ENCODE data around the gene RBM11.
"Not testable (repeated sequence)": the region's sequence is repeated elsewhere in the genome, so short reads cannot be mapped to it uniquely, and the experiment has no call there.

Gene RBM11, protein sequence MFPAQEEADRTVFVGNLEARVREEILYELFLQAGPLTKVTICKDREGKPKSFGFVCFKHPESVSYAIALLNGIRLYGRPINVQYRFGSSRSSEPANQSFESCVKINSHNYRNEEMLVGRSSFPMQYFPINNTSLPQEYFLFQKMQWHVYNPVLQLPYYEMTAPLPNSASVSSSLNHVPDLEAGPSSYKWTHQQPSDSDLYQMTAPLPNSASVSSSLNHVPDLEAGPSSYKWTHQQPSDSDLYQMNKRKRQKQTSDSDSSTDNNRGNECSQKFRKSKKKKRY

DNA sequence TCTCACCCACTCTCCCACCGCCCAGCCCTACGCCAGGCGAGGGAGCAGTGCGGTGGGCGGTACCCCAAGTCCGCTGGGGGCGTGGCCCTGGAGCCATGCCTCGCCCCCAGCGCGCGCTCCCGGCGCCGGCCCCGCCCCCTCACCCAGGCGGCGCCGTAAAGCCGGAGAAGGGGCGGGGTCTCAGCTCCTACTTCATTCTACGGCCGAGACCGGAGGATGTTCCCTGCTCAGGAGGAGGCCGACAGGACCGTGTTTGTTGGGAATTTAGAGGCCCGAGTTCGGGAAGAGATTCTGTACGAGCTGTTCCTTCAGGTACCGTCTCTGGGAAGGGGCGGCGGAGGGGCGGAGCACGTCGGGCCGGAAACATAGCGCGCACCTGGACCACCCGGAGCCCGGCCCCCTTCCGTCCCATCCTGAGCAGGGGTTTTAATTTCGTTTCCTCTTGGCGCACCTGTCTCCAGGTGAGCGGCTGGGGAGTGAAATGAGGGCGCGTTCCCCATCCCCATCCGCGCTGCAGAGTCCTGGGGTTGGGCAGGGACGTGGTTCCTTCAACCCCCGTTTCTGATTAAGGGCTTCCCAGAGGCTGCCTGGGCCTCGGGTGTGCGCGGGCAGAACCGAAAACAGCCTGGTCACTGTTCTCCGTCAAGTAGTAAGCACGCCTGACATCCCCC lies at the start of gene RBM11:
RBM11 (plus strand) TSS at position 187 of the 671 bp plus-strand sequence; CDS start at position 217, 30 bp downstream.
- Histone ChIP-seq H3K36me3 (no peaks in the 10 kb centered on the region), H3K9me3 (no peaks in the 10 kb centered on the region), H3K27me3 (peaks cover 54% of the 10 kb centered on the region), H3K27ac (no peak within 1 kb of the TSS), H3K4me3 (ENCODE audit: low read depth in 1 of 2, low read length in 1 of 2) (peak within 1 kb of the TSS; percentile 66 to 71), H3K4me1 (ENCODE audit: control insufficient read depth in 1 of 2, insufficient read depth in 1 of 2, low read depth in 1 of 2, low read length in 1 of 2) (peaks cover 16 to 27% of the 10 kb centered on the region in 2 experiments)
- TF ChIP-seq, protein P1, sequence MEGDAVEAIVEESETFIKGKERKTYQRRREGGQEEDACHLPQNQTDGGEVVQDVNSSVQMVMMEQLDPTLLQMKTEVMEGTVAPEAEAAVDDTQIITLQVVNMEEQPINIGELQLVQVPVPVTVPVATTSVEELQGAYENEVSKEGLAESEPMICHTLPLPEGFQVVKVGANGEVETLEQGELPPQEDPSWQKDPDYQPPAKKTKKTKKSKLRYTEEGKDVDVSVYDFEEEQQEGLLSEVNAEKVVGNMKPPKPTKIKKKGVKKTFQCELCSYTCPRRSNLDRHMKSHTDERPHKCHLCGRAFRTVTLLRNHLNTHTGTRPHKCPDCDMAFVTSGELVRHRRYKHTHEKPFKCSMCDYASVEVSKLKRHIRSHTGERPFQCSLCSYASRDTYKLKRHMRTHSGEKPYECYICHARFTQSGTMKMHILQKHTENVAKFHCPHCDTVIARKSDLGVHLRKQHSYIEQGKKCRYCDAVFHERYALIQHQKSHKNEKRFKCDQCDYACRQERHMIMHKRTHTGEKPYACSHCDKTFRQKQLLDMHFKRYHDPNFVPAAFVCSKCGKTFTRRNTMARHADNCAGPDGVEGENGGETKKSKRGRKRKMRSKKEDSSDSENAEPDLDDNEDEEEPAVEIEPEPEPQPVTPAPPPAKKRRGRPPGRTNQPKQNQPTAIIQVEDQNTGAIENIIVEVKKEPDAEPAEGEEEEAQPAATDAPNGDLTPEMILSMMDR (IDR thresholded peaks at IDR 0.05) = no peak

DNA sequence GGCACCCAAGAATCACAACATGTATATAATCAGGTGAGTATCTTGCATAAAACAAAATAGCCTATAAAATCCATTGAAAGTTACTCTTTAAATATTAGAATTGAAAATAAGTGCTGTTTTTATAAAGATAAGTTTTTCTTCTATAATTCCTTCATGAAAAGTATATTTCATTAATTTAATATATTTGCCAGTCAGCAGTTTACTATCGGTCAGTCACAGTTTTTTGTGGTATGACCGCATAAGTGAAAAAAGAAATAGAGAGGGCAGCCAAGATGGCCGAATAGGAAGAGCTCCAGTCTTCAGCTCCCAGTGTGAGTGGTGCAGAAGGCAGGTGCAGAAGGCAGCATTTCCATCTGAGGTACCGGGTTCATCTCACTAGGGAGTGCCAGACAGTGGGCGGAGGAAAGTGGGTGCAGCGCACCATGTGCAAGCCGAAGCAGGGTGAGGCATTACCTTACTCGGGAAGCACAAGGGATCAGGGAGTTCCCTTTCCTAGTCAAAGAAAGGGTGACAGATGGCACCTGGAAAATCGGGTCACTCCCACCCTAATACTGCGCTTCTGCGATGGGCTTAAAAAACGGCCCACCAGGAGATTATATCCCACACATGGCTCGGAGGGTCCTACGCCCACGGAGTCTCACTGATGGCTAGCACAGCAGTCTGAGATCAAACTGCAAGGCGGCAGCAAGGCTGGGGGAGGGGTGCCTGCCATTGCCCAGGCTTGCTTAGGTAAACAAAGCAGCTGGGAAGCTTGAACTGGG lies 49.3 kb upstream of the RBM11 start:
- not testable (repeated sequence) for H3K36me3 ChIP-seq; H3K4me1 ChIP-seq (ENCODE audit: control insufficient read depth in 1 of 2, insufficient read depth in 1 of 2, low read depth in 1 of 2, low read length in 1 of 2); H3K4me3 ChIP-seq (ENCODE audit: low read depth in 1 of 2, low read length in 1 of 2); H3K27me3 ChIP-seq; H3K9me3 ChIP-seq; H3K27ac ChIP-seq

DNA sequence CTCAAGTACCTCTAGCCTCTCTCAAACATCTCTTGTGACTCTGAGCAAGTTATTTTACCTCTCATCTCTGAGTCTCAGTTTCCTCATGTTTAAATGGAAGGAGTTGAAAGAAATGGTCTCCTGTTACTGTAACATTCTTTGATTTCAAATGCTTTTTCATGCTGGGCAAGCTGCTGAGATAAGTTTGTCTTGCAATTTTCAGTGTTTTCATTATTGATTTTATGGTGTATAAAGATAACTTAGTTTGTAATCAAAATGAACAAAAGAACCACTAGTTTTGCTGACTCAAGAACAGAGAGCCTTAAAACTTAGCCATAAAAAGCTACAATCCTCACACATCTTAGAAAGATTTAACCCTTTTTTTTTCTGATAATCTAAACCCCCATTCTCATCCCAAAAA lies 9.7 kb upstream of the RBM11 start:
- Histone ChIP-seq H3K27ac (no peak overlapping the region), H3K9me3 (no peaks in the 10 kb centered on the region), H3K36me3 (no peaks in the 10 kb centered on the region), H3K27me3 (peaks cover 43% of the 10 kb centered on the region), H3K4me1 (ENCODE audit: control insufficient read depth in 1 of 2, insufficient read depth in 1 of 2, low read depth in 1 of 2, low read length in 1 of 2) (no peaks in the 10 kb centered on the region), H3K4me3 (ENCODE audit: low read depth in 1 of 2, low read length in 1 of 2) (no peak overlapping the region)
- TF ChIP-seq, protein P1 (IDR thresholded peaks at IDR 0.05) = no peak

DNA sequence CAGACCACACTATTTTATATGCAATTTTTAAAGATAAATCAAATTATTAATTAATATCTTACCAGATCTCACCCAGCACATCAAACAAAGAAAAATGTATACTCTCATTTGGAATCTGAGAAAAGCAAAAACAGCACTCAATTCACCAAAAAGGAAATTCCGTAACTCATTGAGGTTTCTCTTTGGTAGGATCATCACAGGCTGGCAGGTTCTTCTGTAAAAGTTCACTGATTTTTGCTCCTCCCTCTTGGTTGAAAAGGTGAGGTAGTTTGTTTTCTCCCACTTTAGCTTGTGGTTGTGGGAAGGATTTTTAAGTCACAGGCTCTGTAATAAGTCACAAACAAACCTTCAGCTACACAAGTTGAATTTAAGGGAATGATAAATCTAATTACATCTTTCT lies 5.2 kb upstream of the RBM11 start, which contains the start of gene LIPI:
LIPI (minus strand) TSS at position 218 of the 400 bp plus-strand sequence; CDS start at position 108, 110 bp downstream.
- Histone ChIP-seq H3K4me3 (ENCODE audit: low read depth in 1 of 2, low read length in 1 of 2) (no peak within 1 kb of the TSS), H3K9me3 (no peaks in the 10 kb centered on the region), H3K4me1 (ENCODE audit: control insufficient read depth in 1 of 2, insufficient read depth in 1 of 2, low read depth in 1 of 2, low read length in 1 of 2) (no peaks in the 10 kb centered on the region), H3K36me3 (no peaks in the 10 kb centered on the region), H3K27ac (no peak within 1 kb of the TSS), H3K27me3 (peaks cover 77% of the 10 kb centered on the region)
- TF ChIP-seq, protein P1 (IDR thresholded peaks at IDR 0.05) = no peak

DNA sequence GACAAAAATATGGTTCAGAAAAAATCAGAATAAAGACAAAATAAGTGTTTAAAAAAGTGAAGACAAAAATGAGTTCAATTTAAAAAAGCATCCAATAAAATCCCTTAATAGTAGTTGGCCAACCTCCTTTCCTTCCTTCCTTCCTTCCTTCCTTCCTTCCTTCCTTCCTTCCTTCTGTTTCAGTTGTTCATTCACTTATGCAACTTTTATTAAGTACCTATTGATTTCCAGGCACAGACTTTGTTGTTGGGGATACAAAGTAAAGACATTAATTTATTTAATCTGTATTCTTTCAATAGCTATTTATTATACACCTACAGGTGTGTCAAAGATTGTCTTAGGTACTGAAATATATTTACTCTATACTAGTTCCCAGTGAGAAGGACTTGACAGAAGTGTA lies 2.8 kb upstream of the RBM11 start:
- no peak overlapping the region for H3K27ac ChIP-seq
- H3K4me1 ChIP-seq (ENCODE audit: control insufficient read depth in 1 of 2, insufficient read depth in 1 of 2, low read depth in 1 of 2, low read length in 1 of 2) = peaks cover 8 to 10% of the 10 kb centered on the region in 2 experiments
- TF ChIP-seq, protein P1 (IDR thresholded peaks at IDR 0.05) = no peak
- no peak overlapping the region for H3K4me3 ChIP-seq (ENCODE audit: low read depth in 1 of 2, low read length in 1 of 2)
- H3K27me3 ChIP-seq = peaks cover 67% of the 10 kb centered on the region
- no peaks in the 10 kb centered on the region for H3K36me3 ChIP-seq
- H3K9me3 ChIP-seq = no peaks in the 10 kb centered on the region

All from neutrophil (primary cell).